Measurements from ENCODE around the gene CEP350. TPM values are rescaled to one million over a fixed set of nuclear protein-coding genes. Genes with fewer than 3 reads are reported as not detected.

CEP350 gene
- total and polyA plus RNA-seq, 2 of the 13 experiments (the other 11 are each of a cell fraction or from before 2014, with no cell fraction given) = 7.6 to 35.9 TPM

GRCh38 chr1:180157576-180158057 is 203.0 kb downstream of the CEP350 start (continued):
- TF ChIP-seq, protein P1, sequence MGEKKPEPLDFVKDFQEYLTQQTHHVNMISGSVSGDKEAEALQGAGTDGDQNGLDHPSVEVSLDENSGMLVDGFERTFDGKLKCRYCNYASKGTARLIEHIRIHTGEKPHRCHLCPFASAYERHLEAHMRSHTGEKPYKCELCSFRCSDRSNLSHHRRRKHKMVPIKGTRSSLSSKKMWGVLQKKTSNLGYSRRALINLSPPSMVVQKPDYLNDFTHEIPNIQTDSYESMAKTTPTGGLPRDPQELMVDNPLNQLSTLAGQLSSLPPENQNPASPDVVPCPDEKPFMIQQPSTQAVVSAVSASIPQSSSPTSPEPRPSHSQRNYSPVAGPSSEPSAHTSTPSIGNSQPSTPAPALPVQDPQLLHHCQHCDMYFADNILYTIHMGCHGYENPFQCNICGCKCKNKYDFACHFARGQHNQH (CRISPR knock-in tag; IDR thresholded peaks at IDR 0.05) = no peak; the same call in none of the 2 replicates
- TF ChIP-seq MIER3 (CRISPR knock-in tag; IDR thresholded peaks at IDR 0.05; ENCODE audit: borderline replicate concordance) (peak; percentile 84; the same call in 1 of the 2 replicates), ZNF333 (CRISPR knock-in tag; IDR thresholded peaks at IDR 0.05; ENCODE audit: borderline replicate concordance) (no peak), ZNF335 (CRISPR knock-in tag; IDR thresholded peaks at IDR 0.05) (peak; percentile 21; the same call in 1 of the 2 replicates), ARID4A (CRISPR knock-in tag; IDR thresholded peaks at IDR 0.05; ENCODE audit: borderline replicate concordance) (peak; percentile 40; the same call in 1 of the 2 replicates), ZNF331 (CRISPR knock-in tag; IDR thresholded peaks at IDR 0.05) (peak; percentile 58; the same call in 1 of the 2 replicates), ZNF878 (CRISPR knock-in tag; IDR thresholded peaks at IDR 0.05) (peak; percentile 31; the same call in 1 of the 2 replicates), KLF9 (CRISPR knock-in tag; IDR thresholded peaks at IDR 0.05; ENCODE audit: low read depth) (no peak), NFE2L1 (CRISPR knock-in tag; IDR thresholded peaks at IDR 0.05; ENCODE audit: borderline replicate concordance) (no peak), ZNF841 (CRISPR knock-in tag; IDR thresholded peaks at IDR 0.05; ENCODE audit: borderline replicate concordance) (no peak), TCF12 (IDR thresholded peaks at IDR 0.05) (no peak), TCF12 (CRISPR knock-in tag; IDR thresholded peaks at IDR 0.05) (0 out of 2 replicates have a peak, but pooled peaks have one; percentile 36), ZNF232 (CRISPR knock-in tag; IDR thresholded peaks at IDR 0.05; ENCODE audit: borderline replicate concordance) (no peak), GTF2F1 (IDR thresholded peaks at IDR 0.05; ENCODE audit: low read length) (no peak), RARA (CRISPR knock-in tag; IDR thresholded peaks at IDR 0.05) (peak; percentile 79), HNF1A (IDR thresholded peaks at IDR 0.05; ENCODE audit: low read depth) (peak; percentile 69), HNF1A (CRISPR knock-in tag; IDR thresholded peaks at IDR 0.05; ENCODE audit: borderline replicate concordance) (peak; percentile 88; the same call in 1 of the 2 replicates), MED13 (CRISPR knock-in tag; IDR thresholded peaks at IDR 0.05) (no peak), ZNF12 (CRISPR knock-in tag; IDR thresholded peaks at IDR 0.05) (peak; percentile 69; the same call in 1 of the 2 replicates)
- TF ChIP-seq, protein P2, sequence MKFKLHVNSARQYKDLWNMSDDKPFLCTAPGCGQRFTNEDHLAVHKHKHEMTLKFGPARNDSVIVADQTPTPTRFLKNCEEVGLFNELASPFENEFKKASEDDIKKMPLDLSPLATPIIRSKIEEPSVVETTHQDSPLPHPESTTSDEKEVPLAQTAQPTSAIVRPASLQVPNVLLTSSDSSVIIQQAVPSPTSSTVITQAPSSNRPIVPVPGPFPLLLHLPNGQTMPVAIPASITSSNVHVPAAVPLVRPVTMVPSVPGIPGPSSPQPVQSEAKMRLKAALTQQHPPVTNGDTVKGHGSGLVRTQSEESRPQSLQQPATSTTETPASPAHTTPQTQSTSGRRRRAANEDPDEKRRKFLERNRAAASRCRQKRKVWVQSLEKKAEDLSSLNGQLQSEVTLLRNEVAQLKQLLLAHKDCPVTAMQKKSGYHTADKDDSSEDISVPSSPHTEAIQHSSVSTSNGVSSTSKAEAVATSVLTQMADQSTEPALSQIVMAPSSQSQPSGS (CRISPR knock-in tag; IDR thresholded peaks at IDR 0.05) = peak; percentile 75; the same call in 1 of the 2 replicates
